Fibroblast of lung (primary cell): ENCODE results near the gene SRD5A3.

Source experiments
- CTCF ChIP-seq, 2 donors: IDR thresholded peaks in 1 of 2; conservative IDR thresholded peaks in 1 of 2; 1 replicate in 1 of 2; 2 replicates in 1 of 2; pipeline ENCODE4 v1.5.1; 2011 to 2012; ENCODE audit warnings: low read length in 2 of 2, control low read depth in 1 of 2, inconsistent platforms in 1 of 2, low read depth in 1 of 2, mild to moderate bottlenecking in 1 of 2
- EZH2 ChIP-seq: IDR thresholded peaks from 2 replicates; pipeline ENCODE4 v1.5.1; 2012; ENCODE audit warnings: low read length, control low read depth, mild to moderate bottlenecking; ENCODE audit errors: missing control alignments

DNA sequence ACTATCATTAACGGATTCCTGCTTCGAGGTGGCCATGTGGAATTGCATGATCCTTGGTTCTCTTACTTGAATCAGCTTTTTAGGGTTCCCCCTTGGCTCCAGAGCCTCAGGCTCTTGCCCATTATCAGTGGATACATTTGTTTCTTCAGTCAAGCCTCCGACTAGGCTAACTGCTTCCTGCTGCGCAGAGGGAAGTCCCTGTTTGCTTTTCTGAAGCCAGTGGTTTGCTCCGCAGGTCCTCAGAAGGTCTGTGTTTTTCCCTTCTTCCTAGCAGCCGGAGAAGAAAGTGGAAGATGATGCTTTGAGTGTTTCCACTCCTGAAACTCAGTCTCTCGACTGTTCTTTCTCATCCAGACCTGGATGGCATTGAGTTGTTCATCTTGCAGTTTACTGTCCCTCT is 20.6 kb downstream of the SRD5A3 start:
- TF ChIP-seq CTCF (conservative IDR thresholded peaks at IDR 0.05 in 1 of 2, IDR thresholded peaks at IDR 0.05 in 1 of 2; ENCODE audit: low read depth in 1 of 2, low read length in 2 of 2) (no peak), EZH2 (no peak)
